ENCODE results near the gene KCNN3. TPM values are rescaled to one million over a fixed set of nuclear protein-coding genes. Genes with fewer than 3 reads are reported as not detected.
A peak's percentile ranks its signal among the peaks of the same experiment; 100 is the strongest.

KCNN3 gene
- total RNA-seq, 1 experiment from 2014 or later = not detected

DNA sequence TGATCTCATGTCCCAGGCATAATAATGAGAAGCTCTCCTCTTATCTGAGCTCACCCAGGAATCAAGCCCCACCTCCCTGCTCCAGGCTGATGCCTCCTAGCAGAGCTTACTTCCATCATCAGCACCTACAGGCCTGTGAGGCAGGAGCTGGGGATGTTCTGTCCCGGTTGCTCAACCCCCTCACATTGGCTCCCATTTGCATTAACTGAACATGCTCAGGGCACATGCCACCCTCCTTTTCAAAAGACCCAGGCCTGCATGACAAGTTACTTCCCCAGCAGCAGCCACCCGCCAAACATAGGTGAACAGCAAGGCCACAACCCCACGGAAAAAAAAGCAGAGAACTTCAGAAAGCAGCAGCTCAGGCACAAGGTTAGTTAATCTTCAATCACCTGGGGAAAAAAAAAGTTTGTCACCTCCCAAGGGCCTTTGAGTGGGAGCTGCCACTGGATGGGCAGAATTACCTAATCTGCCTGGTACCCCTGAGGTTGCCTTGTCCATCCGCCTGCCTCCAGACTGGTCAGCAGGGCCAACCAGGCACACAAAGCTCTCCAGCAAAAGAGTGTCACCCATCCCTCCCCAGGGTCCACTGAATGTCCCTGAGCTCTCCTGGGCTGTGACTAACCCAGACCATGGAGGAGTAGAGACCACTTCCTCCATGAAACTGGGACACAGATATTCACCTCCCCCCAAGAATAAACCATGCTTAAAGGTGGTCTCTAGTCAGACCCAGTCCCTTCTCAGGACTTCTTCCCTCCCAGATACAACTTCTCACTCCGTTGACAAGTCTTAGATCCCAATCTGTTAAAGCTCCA is 4.4 kb downstream of the KCNN3 start:
- intact Hi-C loops (cut with micrococcal nuclease; ENCODE audit: unreplicated experiment) = no loop called here
- no peak overlapping the region for H3K27ac Mint-ChIP-seq (ENCODE audit: unreplicated experiment)
- peaks cover 99% of the 10 kb centered on the region for H3K27me3 Mint-ChIP-seq (ENCODE audit: unreplicated experiment)
- no peak overlapping the region for H3K4me3 Mint-ChIP-seq (ENCODE audit: low read depth, unreplicated experiment)
- peaks cover 4% of the 10 kb centered on the region for H3K36me3 Mint-ChIP-seq (ENCODE audit: insufficient read depth, unreplicated experiment)
- no TSS peak for BruUV-seq (replicated peaks)
- H3K9me3 Mint-ChIP-seq (ENCODE audit: low read depth, unreplicated experiment) = no peaks in the 10 kb centered on the region
- DNase-seq = no peak
- TF ChIP-seq, protein P1, sequence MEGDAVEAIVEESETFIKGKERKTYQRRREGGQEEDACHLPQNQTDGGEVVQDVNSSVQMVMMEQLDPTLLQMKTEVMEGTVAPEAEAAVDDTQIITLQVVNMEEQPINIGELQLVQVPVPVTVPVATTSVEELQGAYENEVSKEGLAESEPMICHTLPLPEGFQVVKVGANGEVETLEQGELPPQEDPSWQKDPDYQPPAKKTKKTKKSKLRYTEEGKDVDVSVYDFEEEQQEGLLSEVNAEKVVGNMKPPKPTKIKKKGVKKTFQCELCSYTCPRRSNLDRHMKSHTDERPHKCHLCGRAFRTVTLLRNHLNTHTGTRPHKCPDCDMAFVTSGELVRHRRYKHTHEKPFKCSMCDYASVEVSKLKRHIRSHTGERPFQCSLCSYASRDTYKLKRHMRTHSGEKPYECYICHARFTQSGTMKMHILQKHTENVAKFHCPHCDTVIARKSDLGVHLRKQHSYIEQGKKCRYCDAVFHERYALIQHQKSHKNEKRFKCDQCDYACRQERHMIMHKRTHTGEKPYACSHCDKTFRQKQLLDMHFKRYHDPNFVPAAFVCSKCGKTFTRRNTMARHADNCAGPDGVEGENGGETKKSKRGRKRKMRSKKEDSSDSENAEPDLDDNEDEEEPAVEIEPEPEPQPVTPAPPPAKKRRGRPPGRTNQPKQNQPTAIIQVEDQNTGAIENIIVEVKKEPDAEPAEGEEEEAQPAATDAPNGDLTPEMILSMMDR (IDR thresholded peaks at IDR 0.05; ENCODE audit: unreplicated experiment) = no peak
- CTCF ChIA-PET = interaction anchor here (0.6 to 2.1 kb wide), 7 partner anchors 12 to 53 kb away, joined by 3 to 7 read pairs (median 4); no protein-coding TSS in a partner anchor
- H3K4me1 Mint-ChIP-seq (ENCODE audit: low read depth, unreplicated experiment) = peaks cover 4% of the 10 kb centered on the region

DNA sequence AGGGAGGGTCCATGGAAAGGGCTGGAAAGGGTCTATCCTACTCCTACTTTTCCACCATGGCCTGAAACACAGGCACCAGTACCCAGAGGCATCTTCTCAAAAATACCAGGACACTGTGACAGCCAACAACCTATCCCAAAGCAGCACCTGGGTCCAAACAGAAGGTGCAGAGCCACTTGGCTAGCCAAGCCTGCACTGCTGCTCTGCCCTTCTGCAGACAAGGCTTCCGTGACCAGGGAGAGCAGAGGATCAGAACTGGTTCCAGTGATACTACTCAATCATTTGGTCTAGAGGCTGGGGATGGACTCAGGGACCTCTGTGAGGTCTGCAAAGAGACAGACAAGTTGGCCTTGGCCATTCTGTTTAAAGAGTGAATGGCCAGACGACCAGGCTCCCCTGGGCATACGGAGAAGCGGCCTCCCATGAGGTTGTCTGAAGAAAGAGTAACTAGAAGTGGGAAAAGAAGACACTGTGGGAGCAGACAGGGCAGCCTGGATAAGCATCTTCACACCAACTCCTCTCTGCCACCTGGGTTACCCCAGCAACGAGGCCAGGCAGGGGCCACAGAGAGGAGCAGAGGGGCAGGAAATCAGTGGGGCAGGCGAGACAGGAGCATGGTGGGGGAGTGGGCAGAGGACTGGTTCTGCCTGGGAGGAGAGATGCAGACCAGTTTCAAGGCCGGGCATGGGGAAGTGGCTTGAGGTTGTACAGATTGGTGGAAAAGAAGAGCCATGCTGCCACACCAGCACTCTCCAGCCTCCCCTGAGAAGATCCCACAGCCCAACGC is 5.7 kb downstream of the KCNN3 start:
- H3K27me3 Mint-ChIP-seq (ENCODE audit: unreplicated experiment) = peaks cover 99% of the 10 kb centered on the region
- no peak for DNase-seq
- BruUV-seq (replicated peaks) = no TSS peak
- peaks cover 2% of the 10 kb centered on the region for H3K36me3 Mint-ChIP-seq (ENCODE audit: insufficient read depth, unreplicated experiment)
- no peaks in the 10 kb centered on the region for H3K4me1 Mint-ChIP-seq (ENCODE audit: low read depth, unreplicated experiment)
- no peak overlapping the region for H3K27ac Mint-ChIP-seq (ENCODE audit: unreplicated experiment)
- H3K4me3 Mint-ChIP-seq (ENCODE audit: low read depth, unreplicated experiment) = no peak overlapping the region
- CTCF ChIA-PET = no interaction called here
- TF ChIP-seq, protein P1 (IDR thresholded peaks at IDR 0.05; ENCODE audit: unreplicated experiment) = no peak
- H3K9me3 Mint-ChIP-seq (ENCODE audit: low read depth, unreplicated experiment) = no peaks in the 10 kb centered on the region
- intact Hi-C loops (cut with micrococcal nuclease; ENCODE audit: unreplicated experiment) = no loop called here

DNA sequence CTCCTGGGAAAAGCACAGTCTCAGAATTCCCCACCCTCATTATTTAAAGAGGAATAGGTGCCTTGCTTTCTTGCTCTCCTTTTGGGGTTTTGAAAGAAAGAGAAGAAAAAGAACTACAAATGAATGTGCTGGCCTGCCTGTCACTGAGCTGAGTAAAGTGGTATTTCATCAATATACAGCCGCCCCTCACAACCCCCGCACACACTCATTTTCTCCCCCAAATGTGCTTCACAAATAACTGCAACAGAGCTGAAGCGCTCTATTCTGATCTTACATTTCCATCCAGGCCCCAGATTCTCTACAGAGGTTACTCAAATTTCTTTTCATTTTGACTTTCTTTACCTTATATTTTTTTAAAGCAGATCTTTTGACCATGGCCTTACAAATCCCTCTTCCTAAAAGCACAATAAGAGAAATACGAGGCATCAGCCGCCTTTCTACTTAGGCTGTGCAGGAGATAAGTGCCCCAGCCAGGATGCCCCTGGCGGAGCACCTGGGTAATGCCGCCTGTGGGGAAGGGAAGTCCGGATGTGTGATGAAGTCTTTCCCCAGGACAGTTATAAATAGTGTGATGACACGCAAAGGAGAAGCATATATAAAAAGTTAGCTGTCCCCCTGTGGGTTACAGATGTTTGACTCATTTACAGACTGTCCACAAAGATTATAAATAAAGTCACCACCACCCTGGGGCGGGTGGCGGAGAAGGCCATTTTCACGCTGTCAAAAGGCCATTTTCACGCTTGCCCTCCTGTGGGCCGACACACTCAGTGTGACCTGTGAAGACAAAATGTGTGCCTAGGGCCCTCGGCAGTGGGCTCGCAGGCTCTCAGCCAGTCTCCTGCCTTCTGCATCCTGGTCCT is 6.5 kb downstream of the KCNN3 start:
- Mint-ChIP-seq H3K27ac (ENCODE audit: unreplicated experiment) (no peak overlapping the region), H3K9me3 (ENCODE audit: low read depth, unreplicated experiment) (no peaks in the 10 kb centered on the region), H3K4me1 (ENCODE audit: low read depth, unreplicated experiment) (no peaks in the 10 kb centered on the region), H3K27me3 (ENCODE audit: unreplicated experiment) (peaks cover 99% of the 10 kb centered on the region), H3K4me3 (ENCODE audit: low read depth, unreplicated experiment) (no peak overlapping the region), H3K36me3 (ENCODE audit: insufficient read depth, unreplicated experiment) (no peaks in the 10 kb centered on the region)
- BruUV-seq (replicated peaks) = no TSS peak
- DNase-seq = peak; percentile 65
- CTCF ChIA-PET = interaction anchor here (0.6 to 0.7 kb wide), 2 partner anchors 11 to 21 kb away, joined by 4 to 5 read pairs; no protein-coding TSS in a partner anchor
- intact Hi-C loops (cut with micrococcal nuclease; ENCODE audit: unreplicated experiment) = no loop called here
- TF ChIP-seq, protein P1 (IDR thresholded peaks at IDR 0.05; ENCODE audit: unreplicated experiment) = peak; percentile 83

DNA sequence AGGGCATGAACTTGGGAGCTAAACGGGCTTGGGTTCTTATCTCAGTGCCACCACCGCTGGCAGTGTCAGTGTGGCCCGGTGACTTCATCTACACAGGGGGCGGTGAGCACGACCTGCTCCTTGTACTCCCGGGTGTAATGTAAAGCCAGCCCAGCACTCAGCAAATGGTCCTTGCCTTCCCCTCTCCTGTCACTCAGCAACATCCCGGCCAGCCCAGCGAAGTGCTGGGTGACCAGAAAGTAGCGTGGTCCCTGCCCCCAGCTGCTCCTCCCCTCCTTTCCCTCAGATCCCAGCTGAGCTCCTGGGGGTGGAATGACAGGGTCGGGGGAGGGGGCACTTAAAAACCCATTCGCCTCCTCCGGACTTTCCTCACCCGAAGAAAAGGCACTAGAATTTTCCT is 7.2 kb downstream of the KCNN3 start:
- Mint-ChIP-seq H3K36me3 (ENCODE audit: insufficient read depth, unreplicated experiment) (no peaks in the 10 kb centered on the region), H3K4me1 (ENCODE audit: low read depth, unreplicated experiment) (no peaks in the 10 kb centered on the region), H3K27me3 (ENCODE audit: unreplicated experiment) (peaks cover 99% of the 10 kb centered on the region), H3K9me3 (ENCODE audit: low read depth, unreplicated experiment) (no peaks in the 10 kb centered on the region), H3K4me3 (ENCODE audit: low read depth, unreplicated experiment) (no peak overlapping the region), H3K27ac (ENCODE audit: unreplicated experiment) (no peak overlapping the region)
- DNase-seq = no peak
- TF ChIP-seq, protein P1 (IDR thresholded peaks at IDR 0.05; ENCODE audit: unreplicated experiment) = no peak
- intact Hi-C loops (cut with micrococcal nuclease; ENCODE audit: unreplicated experiment) = no loop called here
- no TSS peak for BruUV-seq (replicated peaks)
- CTCF ChIA-PET = no interaction called here
